Measurements from ENCODE around the gene ODF2.

The ODF2 gene

DNA sequence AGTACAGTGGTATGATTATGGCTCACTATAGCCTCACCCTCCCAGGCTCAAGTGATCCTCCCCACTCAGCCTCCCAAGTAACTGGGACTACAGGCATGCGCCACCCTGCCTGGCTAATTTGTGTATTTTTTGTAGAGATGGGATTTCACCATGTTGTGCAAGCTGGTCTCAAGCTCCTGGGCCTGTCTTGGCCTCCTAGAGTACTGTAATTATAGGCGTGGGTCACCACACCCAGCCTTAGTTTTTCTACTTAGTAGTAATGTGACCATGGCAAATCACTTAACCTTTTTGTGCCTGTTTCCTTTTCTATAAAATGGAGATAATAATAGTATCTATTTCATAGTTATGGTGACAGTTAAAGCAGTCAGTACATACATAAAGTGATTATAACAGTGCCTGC is 70.9 kb downstream of the ODF2 start:
- POLR2A ChIA-PET, result no interaction called here

DNA sequence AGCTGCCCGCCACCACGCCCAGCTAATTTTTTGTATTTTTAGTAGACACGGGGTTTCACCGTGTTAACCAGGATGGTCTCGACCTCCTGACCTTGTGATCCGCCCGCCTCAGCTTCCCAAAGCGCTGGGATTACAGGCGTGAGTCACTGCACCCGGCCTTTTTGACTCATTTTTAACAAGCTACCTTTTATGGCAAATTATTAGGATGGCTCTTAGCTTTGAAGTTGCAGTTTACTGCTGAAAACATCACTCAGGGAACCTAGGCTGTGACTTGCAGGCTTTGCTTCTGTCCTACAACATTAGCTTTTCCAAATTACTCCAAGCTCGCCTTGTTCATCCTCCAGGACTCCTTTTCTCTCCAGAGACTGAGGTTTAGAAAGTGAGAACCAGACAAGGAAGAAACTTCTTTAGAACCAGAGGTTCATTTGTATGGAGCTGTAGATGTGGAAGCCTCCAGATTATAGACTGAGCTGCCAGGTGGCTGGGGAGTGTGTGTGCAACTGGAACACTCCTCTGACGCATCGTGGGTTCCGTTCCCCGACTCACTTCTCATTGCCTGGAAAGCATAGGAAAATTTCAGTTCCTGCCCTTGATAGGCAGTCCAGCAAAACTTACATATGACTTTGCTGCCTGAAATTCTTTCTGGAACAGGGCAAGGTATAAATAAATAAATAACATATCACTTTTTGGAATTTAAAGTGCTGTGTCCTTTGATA is 72.8 kb downstream of the ODF2 start:
- TF ChIP-seq SUZ12 (IDR thresholded peaks at IDR 0.05) (no peak), FOXA1 (IDR thresholded peaks at IDR 0.05) (no peak), TARDBP (IDR thresholded peaks at IDR 0.05) (no peak), ARNT (IDR thresholded peaks at IDR 0.05) (no peak)
- TF ChIP-seq, protein P1, sequence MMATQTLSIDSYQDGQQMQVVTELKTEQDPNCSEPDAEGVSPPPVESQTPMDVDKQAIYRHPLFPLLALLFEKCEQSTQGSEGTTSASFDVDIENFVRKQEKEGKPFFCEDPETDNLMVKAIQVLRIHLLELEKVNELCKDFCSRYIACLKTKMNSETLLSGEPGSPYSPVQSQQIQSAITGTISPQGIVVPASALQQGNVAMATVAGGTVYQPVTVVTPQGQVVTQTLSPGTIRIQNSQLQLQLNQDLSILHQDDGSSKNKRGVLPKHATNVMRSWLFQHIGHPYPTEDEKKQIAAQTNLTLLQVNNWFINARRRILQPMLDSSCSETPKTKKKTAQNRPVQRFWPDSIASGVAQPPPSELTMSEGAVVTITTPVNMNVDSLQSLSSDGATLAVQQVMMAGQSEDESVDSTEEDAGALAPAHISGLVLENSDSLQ (IDR thresholded peaks at IDR 0.05), result no peak
- no peak for DNase-seq (ENCODE audit: extremely low spot score)
- CTCF ChIA-PET, result no interaction called here
- POLR2A ChIA-PET, result no interaction called here

More for the DNA sequence above, 70.9 kb downstream of the ODF2 start:
- TF ChIP-seq L3MBTL2 (conservative IDR thresholded peaks at IDR 0.05) (no peak), FOXM1 (IDR thresholded peaks at IDR 0.05; ENCODE audit: borderline replicate concordance) (no peak), ELF4 (IDR thresholded peaks at IDR 0.05) (no peak), SP1 (IDR thresholded peaks at IDR 0.05) (no peak), NFRKB (IDR thresholded peaks at IDR 0.05) (no peak), ARNT (IDR thresholded peaks at IDR 0.05) (no peak), SUZ12 (IDR thresholded peaks at IDR 0.05) (no peak), ZNF384 (IDR thresholded peaks at IDR 0.05) (no peak), HDGF (IDR thresholded peaks at IDR 0.05; ENCODE audit: borderline replicate concordance) (no peak), CTBP1 (IDR thresholded peaks at IDR 0.05; ENCODE audit: borderline replicate concordance) (no peak), BHLHE40 (IDR thresholded peaks at IDR 0.05; ENCODE audit: borderline replicate concordance) (no peak)
- TF ChIP-seq, protein P1 (IDR thresholded peaks at IDR 0.05), result no peak
- CTCF ChIA-PET, result no interaction called here
- no peak for DNase-seq (ENCODE audit: extremely low spot score)

- DNase-seq (ENCODE audit: extremely low spot score), result no peak
- ChIA-PET POLR2A (interaction anchor here (0.8 kb wide), 1 partner anchor 21 kb away, joined by 3 read pairs; no protein-coding TSS in a partner anchor), CTCF (no interaction called here)
- TF ChIP-seq CTBP1 (IDR thresholded peaks at IDR 0.05; ENCODE audit: borderline replicate concordance) (no peak), SP1 (IDR thresholded peaks at IDR 0.05) (no peak), ZNF384 (IDR thresholded peaks at IDR 0.05) (no peak), ARNT (IDR thresholded peaks at IDR 0.05) (no peak), ELF4 (IDR thresholded peaks at IDR 0.05) (no peak)
These were observed 73.4 kb downstream of the ODF2 start for GRCh38 chr9:128529191-128529590.

GRCh38 chr9:128532581-128532980 is 76.8 kb downstream of the ODF2 start:
- CTCF ChIA-PET, result no interaction called here
- TF ChIP-seq FOXK2 (IDR thresholded peaks at IDR 0.05) (no peak), ZNF384 (IDR thresholded peaks at IDR 0.05) (no peak), L3MBTL2 (conservative IDR thresholded peaks at IDR 0.05) (no peak), ELF4 (IDR thresholded peaks at IDR 0.05) (no peak), TARDBP (IDR thresholded peaks at IDR 0.05) (no peak), CTBP1 (IDR thresholded peaks at IDR 0.05; ENCODE audit: borderline replicate concordance) (no peak), BHLHE40 (IDR thresholded peaks at IDR 0.05; ENCODE audit: borderline replicate concordance) (no peak), SP1 (IDR thresholded peaks at IDR 0.05) (no peak), FOXM1 (IDR thresholded peaks at IDR 0.05; ENCODE audit: borderline replicate concordance) (no peak)
- TF ChIP-seq, protein P1 (IDR thresholded peaks at IDR 0.05), result no peak
- POLR2A ChIA-PET, result no interaction called here
- no peak for DNase-seq (ENCODE audit: extremely low spot score)

DNA sequence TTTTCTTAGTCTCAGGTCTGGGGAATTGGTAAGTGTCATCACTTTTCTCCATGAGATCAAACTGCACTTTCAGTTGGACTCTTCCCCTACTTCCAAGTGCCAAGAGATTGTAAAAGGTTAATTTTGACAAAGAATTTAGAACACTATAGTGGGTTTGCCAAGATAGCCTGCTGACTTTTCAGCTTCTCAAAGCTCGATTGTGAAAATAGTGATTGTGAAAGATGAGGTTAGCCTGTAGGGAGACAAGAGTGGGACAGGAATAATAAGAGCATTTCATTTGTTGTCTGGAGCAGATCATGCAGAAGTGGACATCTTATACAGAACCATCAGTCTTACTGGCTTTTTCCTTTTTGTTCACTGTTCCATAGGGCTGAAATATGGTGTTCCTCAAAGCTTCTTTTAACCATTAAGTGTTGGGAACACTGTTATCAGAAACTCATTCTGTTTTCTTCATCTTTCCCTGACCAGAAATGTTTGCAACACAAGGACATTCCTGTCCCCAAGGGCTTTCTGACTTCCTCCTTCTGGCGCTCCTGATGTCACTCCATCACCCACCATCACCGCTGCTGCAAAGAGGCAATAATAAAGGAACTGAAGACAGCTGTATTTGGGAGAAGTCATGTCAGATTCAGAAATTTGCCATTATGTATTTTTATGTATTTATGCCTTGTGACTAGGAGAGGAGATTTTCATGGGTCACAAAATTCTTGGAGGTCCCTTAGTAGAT is 85.0 kb downstream of the ODF2 start:
- DNase-seq (ENCODE audit: extremely low spot score), result no peak
- TF ChIP-seq, protein P1 (IDR thresholded peaks at IDR 0.05), result no peak
- TF ChIP-seq CTBP1 (IDR thresholded peaks at IDR 0.05; ENCODE audit: borderline replicate concordance), result no peak
- ChIA-PET POLR2A (interaction anchor here (0.8 to 1.1 kb wide), 2 partner anchors 10 to 11 kb away, joined by 3 read pairs; partner anchors contain the start of gene SPTAN1), CTCF (interaction anchor here (0.6 kb wide), 1 partner anchor 19 kb away, joined by 6 read pairs; no protein-coding TSS in a partner anchor)

GRCh38 chr9:128546504-128546903 is 90.7 kb downstream of the ODF2 start:
- TF ChIP-seq LEF1 (IDR thresholded peaks at IDR 0.05; ENCODE audit: borderline replicate concordance) (no peak), ARNT (IDR thresholded peaks at IDR 0.05) (no peak), TARDBP (IDR thresholded peaks at IDR 0.05) (no peak), CTBP1 (IDR thresholded peaks at IDR 0.05; ENCODE audit: borderline replicate concordance) (no peak)
- ChIA-PET CTCF (no interaction called here), POLR2A (no interaction called here)
- no peak for DNase-seq (ENCODE audit: extremely low spot score)
